H1 (cell line): ENCODE data around the gene ACTR8. TPM values are rescaled to one million over a fixed set of nuclear protein-coding genes. Genes with fewer than 3 reads are reported as not detected.
A peak's percentile ranks its signal among the peaks of the same experiment; 100 is the strongest.

ENCODE experiments used
- CTCF ChIA-PET: fragments of 300-600 bp; sonication (Branson Sonifier 250); formaldehyde crosslinking; loops from one replicate; lab custom pipeline; 2021; ENCODE audit not compliant: partially characterized antibody; lab: Charles Lee
- POLR2A ChIA-PET: fragments of 300-600 bp; sonication (Branson Sonifier 250); formaldehyde crosslinking; loops from one replicate; lab custom pipeline; 2021; ENCODE audit warnings: inconsistent platforms; ENCODE audit not compliant: partially characterized antibody; lab: Charles Lee
- DNase-seq, 2 experiments: peaks; one replicate each; pipeline versions ENCODE4 v3.0.0 to v3.0.0-alpha.2; 2010 to 2022; ENCODE audit warnings: low spot score in 2 of 2, low read depth in 1 of 2, mixed read lengths in 1 of 2
- FAIRE-seq: peaks from 2 replicates; lab custom pipeline; 2011; peaks lifted over from hg19 to GRCh38; lab: Jason Lieb, UNC
- H2AFZ ChIP-seq: 2 replicates; pipeline ENCODE4 v1.8.1; 2012; ENCODE audit warnings: low read length, inconsistent platforms
- H2AK5ac ChIP-seq: 2 replicates; pipeline ENCODE4 v1.6.1; 2013; ENCODE audit warnings: low read depth, low read length
- H2BK120ac ChIP-seq: replicated peaks from 2 replicates; pipeline ENCODE3; 2013; ENCODE audit warnings: low read depth, low read length, inconsistent platforms
- H2BK12ac ChIP-seq: 2 replicates; pipeline ENCODE4 v1.6.1; 2013; ENCODE audit warnings: low read depth, low read length
- H2BK15ac ChIP-seq: 2 replicates; pipeline ENCODE4 v1.6.1; 2013; ENCODE audit warnings: low read length
- H2BK20ac ChIP-seq: 2 replicates; pipeline ENCODE4 v1.6.1; 2013; ENCODE audit warnings: low read length
- H2BK5ac ChIP-seq: 2 replicates; pipeline ENCODE4 v1.6.1; 2013; ENCODE audit warnings: low read depth, low read length
- H3K14ac ChIP-seq: 2 replicates; pipeline ENCODE4 v1.6.1; 2013; ENCODE audit warnings: inconsistent platforms; ENCODE audit not compliant: insufficient read length
- H3K18ac ChIP-seq: 2 replicates; pipeline ENCODE4 v1.6.1; 2013; ENCODE audit warnings: low read length; ENCODE audit errors: extremely low read depth
- H3K23ac ChIP-seq: 2 replicates; pipeline ENCODE4 v1.6.1; 2013; ENCODE audit warnings: inconsistent platforms; ENCODE audit not compliant: insufficient read length
- H3K23me2 ChIP-seq: 2 replicates; pipeline ENCODE4 v1.6.1; 2013; ENCODE audit warnings: low read depth, low read length
- H3K27ac ChIP-seq: 2 replicates; pipeline ENCODE4 v1.6.1; 2011; ENCODE audit warnings: low read depth, low read length, inconsistent platforms
- H3K27me3 ChIP-seq, 4 experiments: replicated peaks in 1 of 4; 1 replicate in 1 of 4; 2 replicates in 3 of 4; pipeline versions ENCODE4 v1.6.1 to v1.8.1; 2011 to 2013; ENCODE audit warnings: low read length in 3 of 4, mild to moderate bottlenecking in 3 of 4, inconsistent platforms in 2 of 4, mixed read lengths in 2 of 4, moderate library complexity in 1 of 4; ENCODE audit not compliant: control insufficient read depth in 3 of 4, insufficient read depth in 3 of 4; ENCODE audit errors: extremely low read depth in 1 of 4
- H3K36me3 ChIP-seq, 4 experiments: 2 replicates each; pipeline versions ENCODE4 v1.6.1 to v1.8.1; 2011 to 2013; ENCODE audit warnings: mild to moderate bottlenecking in 4 of 4, low read length in 3 of 4, moderate library complexity in 2 of 4, control low read depth in 1 of 4, inconsistent platforms in 1 of 4; ENCODE audit not compliant: insufficient read depth in 4 of 4, control insufficient read depth in 2 of 4
- H3K4ac ChIP-seq: replicated peaks from 2 replicates; pipeline ENCODE3; 2013; ENCODE audit warnings: low read length, low read depth, mixed read lengths, inconsistent platforms; ENCODE audit not compliant: insufficient read length
- H3K4me1 ChIP-seq, 4 experiments: replicated peaks in 1 of 4; 1 replicate in 1 of 4; 2 replicates in 3 of 4; pipeline versions ENCODE4 v1.6.1 to v1.8.1; 2011 to 2013; ENCODE audit warnings: low read length in 3 of 4, inconsistent platforms in 2 of 4, mixed read lengths in 1 of 4; ENCODE audit not compliant: insufficient read depth in 4 of 4, control insufficient read depth in 3 of 4
- H3K4me2 ChIP-seq, 2 experiments: 2 replicates each; pipeline versions ENCODE4 v1.6.1 to v1.8.1; 2011 to 2013; ENCODE audit warnings: low read depth in 2 of 2, low read length in 2 of 2, control low read depth in 1 of 2, inconsistent platforms in 1 of 2, mild to moderate bottlenecking in 1 of 2; ENCODE audit not compliant: insufficient read depth in 1 of 2
- H3K4me3 ChIP-seq, 4 experiments: fragments of 200-600, 300-600 bp in 1 of 4; sonication (generic), shearing (Covaris generic), sonication (Bioruptor Twin) in 1 of 4; 2 replicates each; pipeline versions ENCODE4 v1.5.1 to v1.8.1; 2011 to 2016; ENCODE audit warnings: low read length in 4 of 4, low read depth in 3 of 4, control low read depth in 2 of 4, inconsistent platforms in 2 of 4, mild to moderate bottlenecking in 2 of 4, mixed read lengths in 1 of 4, moderate library complexity in 1 of 4; ENCODE audit not compliant: insufficient read depth in 2 of 4; ENCODE audit errors: extremely low read depth in 1 of 4
- H3K56ac ChIP-seq: replicated peaks from 2 replicates; pipeline ENCODE3; 2013; ENCODE audit warnings: low read depth, mild to moderate bottlenecking, mixed read lengths, low read length, inconsistent platforms; ENCODE audit not compliant: insufficient read length
- H3K79me1 ChIP-seq: 2 replicates; pipeline ENCODE4 v1.6.1; 2013; ENCODE audit warnings: low read depth, low read length, control low read depth
- H3K79me2 ChIP-seq, 2 experiments: 2 replicates each; pipeline versions ENCODE4 v1.6.1 to v1.8.1; 2012 to 2013; ENCODE audit warnings: low read length in 2 of 2, mild to moderate bottlenecking in 2 of 2, inconsistent platforms in 1 of 2; ENCODE audit not compliant: insufficient read depth in 2 of 2, control insufficient read depth in 1 of 2
- H3K9ac ChIP-seq, 4 experiments: replicated peaks in 1 of 4; 1 replicate in 1 of 4; 2 replicates in 3 of 4; pipeline versions ENCODE4 v1.6.1 to v1.8.1; 2011 to 2013; ENCODE audit warnings: low read depth in 3 of 4, low read length in 3 of 4, control low read depth in 2 of 4, mild to moderate bottlenecking in 2 of 4, moderate library complexity in 2 of 4, inconsistent platforms in 1 of 4; ENCODE audit errors: extremely low read depth in 1 of 4
- H3K9me3 ChIP-seq, 2 experiments: 2 replicates each; pipeline versions ENCODE4 v1.6.1 to v1.8.1; 2012 to 2013; ENCODE audit warnings: mild to moderate bottlenecking in 2 of 2, moderate library complexity in 2 of 2, control low read depth in 1 of 2, inconsistent platforms in 1 of 2, low read depth in 1 of 2, low read length in 1 of 2, mixed read lengths in 1 of 2; ENCODE audit not compliant: insufficient read depth in 2 of 2
- H4K20me1 ChIP-seq, 2 experiments: replicated peaks in 1 of 2; 2 replicates each; pipeline versions ENCODE3 to v1.8.1; 2011 to 2013; ENCODE audit warnings: inconsistent platforms in 2 of 2, low read length in 2 of 2, mild to moderate bottlenecking in 1 of 2; ENCODE audit not compliant: insufficient read depth in 2 of 2, control insufficient read depth in 1 of 2
- H4K5ac ChIP-seq: 2 replicates; pipeline ENCODE4 v1.6.1; 2013; ENCODE audit warnings: low read length, low read depth, mixed read lengths, inconsistent platforms; ENCODE audit not compliant: insufficient read length
- H4K8ac ChIP-seq: 2 replicates; pipeline ENCODE4 v1.8.0; 2013; ENCODE audit warnings: mild to moderate bottlenecking, moderate library complexity, low read length, inconsistent platforms; ENCODE audit not compliant: insufficient read depth; ENCODE audit errors: extremely low read depth
- H4K91ac ChIP-seq: replicated peaks from 2 replicates; pipeline ENCODE3; 2013; ENCODE audit warnings: low read length, mixed read lengths, inconsistent platforms; ENCODE audit not compliant: insufficient read length
- E2F6 ChIP-seq: IDR thresholded peaks from 2 replicates; pipeline ENCODE4 v1.6.1; 2012; ENCODE audit warnings: inconsistent platforms
- NRF1 ChIP-seq: IDR thresholded peaks from 2 replicates; pipeline ENCODE4 v1.6.1; 2011; ENCODE audit warnings: mild to moderate bottlenecking, low read depth, low read length, improper control_type of control experiment
- SIN3A ChIP-seq, 2 experiments: IDR thresholded peaks in 1 of 2; conservative IDR thresholded peaks in 1 of 2; 2 replicates each; pipeline ENCODE4 v1.6.1; 2011 to 2012; ENCODE audit warnings: low read length in 2 of 2, improper control_type of control experiment in 1 of 2, low read depth in 1 of 2, mild to moderate bottlenecking in 1 of 2
- SUZ12 ChIP-seq: fragments of 200-600 bp; sonication (generic); IDR thresholded peaks from 2 replicates; pipeline ENCODE4 v1.6.1; 2012; ENCODE audit warnings: mild to moderate bottlenecking, inconsistent platforms, low read length, moderate library complexity, mixed read lengths
- WGBS, 2 experiments: shearing (Covaris generic) in 1 of 2; methylation state at CpG; one replicate each; pipeline versions ENCODE4 v1.1.6 to v1.1.7; 2013 to 2015; ENCODE audit warnings: low lambda C conversion rate in 2 of 2, mixed read lengths in 2 of 2, inconsistent platforms in 1 of 2, low coverage in 1 of 2, missing lambda C conversion rate in 1 of 2; ENCODE audit not compliant: insufficient replicate concordance in 2 of 2, insufficient coverage in 1 of 2, insufficient read length in 1 of 2; ENCODE audit errors: extremely low coverage in 1 of 2, missing lambda C conversion rate in 1 of 2; 5-methylcytosine and 5-hydroxymethylcytosine counted together
- polyA plus RNA-seq, 7 experiments: library from polyadenylated mRNA; depleted of rRNA in 3 of 7; stranded (reverse) in 5 of 7; unstranded in 2 of 7; fragments of >200 nt in 5 of 7; fragments of 200-250 nt in 2 of 7; gene quantifications; 1 replicate in 5 of 7; 2 replicates in 1 of 7; 4 replicates in 1 of 7; pipeline versions ENCODE4 v1.2.1 to v1.2.3, GENCODE V29; 2011 to 2013; ENCODE audit warnings: missing spikeins in 2 of 7, mixed read lengths in 2 of 7
- total RNA-seq: library from RNA; stranded (reverse); fragmentation: NEBNext Ultra II Directional; extraction: Animal tissue kit (Norgen Biotek cat#: 25700); gene quantifications from 2 replicates; pipeline ENCODE4 v1.2.1, GENCODE V29; 2021

Gene ACTR8
- total and polyA plus RNA-seq, 2 of the 8 experiments (the other 6 are each of a cell fraction or from before 2014, with no cell fraction given) = 8.3 to 26.9 TPM

- H2BK15ac ChIP-seq = no peak overlapping the region
- peak overlapping the region; percentile 47 to 79 (median 72) for H3K4me3 ChIP-seq
- no peak for FAIRE-seq
- WGBS, 2 experiments = 70% methylated on average over 10 of the region's 10 CpGs; no CpG with 5 or more reads in 1 of the 2 experiments
- H2AK5ac ChIP-seq = no peak overlapping the region
- H2BK120ac ChIP-seq = no peak overlapping the region
- H4K20me1 ChIP-seq = peaks cover 0 to 3% of the 10 kb centered on the region in 2 experiments
- no peak overlapping the region for H3K4ac ChIP-seq
- H2AFZ ChIP-seq = no peak overlapping the region
- H4K91ac ChIP-seq = no peak overlapping the region
- H3K36me3 ChIP-seq = peaks cover 0 to 4% (median 2%) of the 10 kb centered on the region in 4 experiments; a peak in 3 of 8 replicates
- peak; percentile 9; the same call in 1 of the 2 replicates for TF ChIP-seq SUZ12
- TF ChIP-seq E2F6 = no peak
- TF ChIP-seq NRF1 = no peak
- no peak for TF ChIP-seq SIN3A (conservative IDR thresholded peaks at IDR 0.05 in 1 of 2, IDR thresholded peaks at IDR 0.05 in 1 of 2; ENCODE audit: low read depth in 1 of 2, low read length in 2 of 2)
- no peak overlapping the region for H3K27ac ChIP-seq
- no peak overlapping the region for H4K5ac ChIP-seq
- no peak overlapping the region; a peak in 1 of 7 replicates for H3K9ac ChIP-seq
- H3K23ac ChIP-seq = no peak overlapping the region
- peak overlapping the region; percentile 45; the same call in 1 of the 2 replicates for H4K8ac ChIP-seq
- no peak for DNase-seq
- no peak overlapping the region for H3K14ac ChIP-seq
- H2BK12ac ChIP-seq = no peak overlapping the region
- H3K18ac ChIP-seq = peak overlapping the region; percentile 73; the same call in 1 of the 2 replicates
- H3K79me2 ChIP-seq = no peaks in the 10 kb centered on the region; a peak in 1 of 4 replicates
- ChIA-PET POLR2A (interaction anchor here (0.7 to 1.1 kb wide), 3 partner anchors 9 to 15 kb away, joined by 3 to 6 read pairs (median 4); no protein-coding TSS in a partner anchor), CTCF (interaction anchor here (0.9 to 1.9 kb wide), 2 partner anchors 11 to 12 kb away, joined by 3 to 7 read pairs; no protein-coding TSS in a partner anchor)
- H3K9me3 ChIP-seq = no peaks in the 10 kb centered on the region
- no peak overlapping the region for H3K56ac ChIP-seq
- peaks cover 3 to 16% (median 9%) of the 10 kb centered on the region in 4 experiments for H3K27me3 ChIP-seq
- no peak overlapping the region for H2BK5ac ChIP-seq
- peak overlapping the region; percentile 61; the same call in 1 of the 2 replicates for H2BK20ac ChIP-seq
- H3K4me1 ChIP-seq = peaks cover 17 to 30% (median 21%) of the 10 kb centered on the region in 4 experiments
- H3K23me2 ChIP-seq = peaks cover 10% of the 10 kb centered on the region
- peaks cover 10% of the 10 kb centered on the region for H3K79me1 ChIP-seq
- peak overlapping the region; percentile 69 to 90 for H3K4me2 ChIP-seq
These were observed 35.1 kb downstream of the ACTR8 start for GRCh38 chr3:53846851-53847155.
